IMR-90 (cell line): ENCODE measurements around the gene DNAJB8. TPM values are rescaled to one million over a fixed set of nuclear protein-coding genes. Genes with fewer than 3 reads are reported as not detected.

Experiments used
- ATAC-seq: fragments of 200-7000 bp; cut with Tn5 transposase; 2 replicates; pipeline ENCODE4 v1.9.1; 2020; ENCODE audit warnings: low read depth, mild to moderate bottlenecking, moderate library complexity
- BruUV-seq: library from RNA; stranded (reverse); fragments of 400-500 nt; replicated peaks from 2 replicates; lab custom pipeline; 2021; lab: Mats Ljungman, UMichigan
- CTCF ChIA-PET: fragments of 300-600 bp; formaldehyde crosslinking; extraction: SDS; loops from one replicate; lab custom pipeline; 2021; ENCODE audit warnings: antibody characterized with exemption; lab: Yijun Ruan, JAX
- POLR2A ChIA-PET: fragments of 300-600 bp; sonication (Branson Sonifier 250); formaldehyde crosslinking; loops from one replicate; lab custom pipeline; 2022; ENCODE audit warnings: antibody characterized with exemption; ENCODE audit not compliant: unreplicated experiment; lab: Charles Lee
- DNase-seq: peaks from one replicate; pipeline ENCODE4 v3.0.0; 2013
- H2AFZ ChIP-seq: replicated peaks from 2 replicates; pipeline ENCODE3; 2013; ENCODE audit warnings: low read length, mild to moderate bottlenecking; ENCODE audit not compliant: poor library complexity
- H2AK5ac ChIP-seq: 2 replicates; pipeline ENCODE4 v1.6.1; 2013; ENCODE audit warnings: low read depth, low read length, inconsistent platforms
- H2AK9ac ChIP-seq: replicated peaks from 2 replicates; pipeline ENCODE3; 2013; ENCODE audit warnings: mild to moderate bottlenecking, low read depth, low read length, moderate library complexity; ENCODE audit not compliant: poor library complexity
- H2BK120ac ChIP-seq: 2 replicates; pipeline ENCODE4 v1.6.1; 2013; ENCODE audit warnings: low read depth, low read length, inconsistent platforms
- H2BK15ac ChIP-seq: 3 replicates; pipeline ENCODE4 v1.6.1; 2013; ENCODE audit warnings: low read depth, low read length, inconsistent platforms
- H2BK20ac ChIP-seq: 2 replicates; pipeline ENCODE4 v1.6.1; 2013; ENCODE audit warnings: low read depth, mild to moderate bottlenecking, inconsistent platforms, low read length, moderate library complexity
- H2BK5ac ChIP-seq: 2 replicates; pipeline ENCODE4 v1.6.1; 2013; ENCODE audit warnings: mild to moderate bottlenecking, low read depth, low read length, inconsistent platforms; ENCODE audit not compliant: poor library complexity, severe bottlenecking
- H3K14ac ChIP-seq: replicated peaks from 2 replicates; pipeline ENCODE4 v1.6.1; 2013; ENCODE audit warnings: low read depth, low read length, inconsistent platforms
- H3K18ac ChIP-seq: 2 replicates; pipeline ENCODE4 v1.6.1; 2013; ENCODE audit warnings: low read depth, low read length, control low read depth
- H3K23ac ChIP-seq: 2 replicates; pipeline ENCODE4 v1.6.1; 2013; ENCODE audit warnings: low read depth, low read length, inconsistent platforms
- H3K27ac ChIP-seq: 2 replicates; pipeline ENCODE4 v1.5.1; 2013; ENCODE audit warnings: mild to moderate bottlenecking, control low read depth, low read length; ENCODE audit not compliant: insufficient read depth
- H3K27me3 ChIP-seq: 2 replicates; pipeline ENCODE4 v1.6.1; 2013; ENCODE audit warnings: low read length; ENCODE audit not compliant: control insufficient read depth, insufficient read depth
- H3K36me3 ChIP-seq: 2 replicates; pipeline ENCODE4 v1.6.1; 2013; ENCODE audit warnings: low read length, mixed read lengths; ENCODE audit not compliant: control insufficient read depth, insufficient read depth
- H3K4ac ChIP-seq: 2 replicates; pipeline ENCODE4 v1.6.1; 2013; ENCODE audit warnings: low read depth, low read length, inconsistent platforms
- H3K4me1 ChIP-seq: 2 replicates; pipeline ENCODE4 v1.6.1; 2013; ENCODE audit warnings: low read length, mixed read lengths; ENCODE audit not compliant: control insufficient read depth, insufficient read depth
- H3K4me2 ChIP-seq: 2 replicates; pipeline ENCODE4 v1.6.1; 2013; ENCODE audit warnings: low read depth, mild to moderate bottlenecking, control low read depth, low read length, moderate library complexity
- H3K4me3 ChIP-seq: 2 replicates; pipeline ENCODE4 v1.5.1; 2013; ENCODE audit warnings: low read depth, mild to moderate bottlenecking, control low read depth, low read length, moderate library complexity; ENCODE audit not compliant: insufficient read depth
- H3K56ac ChIP-seq: 2 replicates; pipeline ENCODE4 v1.6.1; 2013; ENCODE audit warnings: low read length, inconsistent platforms; ENCODE audit not compliant: insufficient read depth; ENCODE audit errors: extremely low read depth
- H3K79me1 ChIP-seq, 2 experiments: 2 replicates each; pipeline ENCODE4 v1.6.1; 2013; ENCODE audit warnings: low read length in 2 of 2, inconsistent platforms in 1 of 2, low read depth in 1 of 2
- H3K9ac ChIP-seq: 2 replicates; pipeline ENCODE4 v1.6.1; 2013; ENCODE audit warnings: low read depth, low read length, control low read depth
- H3K9me1 ChIP-seq: 2 replicates; pipeline ENCODE4 v1.6.1; 2013; ENCODE audit warnings: low read length, inconsistent platforms; ENCODE audit not compliant: insufficient read depth
- H3K9me3 ChIP-seq: 2 replicates; pipeline ENCODE4 v1.6.1; 2013; ENCODE audit warnings: low read length; ENCODE audit not compliant: control insufficient read depth, insufficient read depth
- H4K20me1 ChIP-seq: 2 replicates; pipeline ENCODE4 v1.6.1; 2013; ENCODE audit warnings: low read length, inconsistent platforms; ENCODE audit not compliant: insufficient read depth
- H4K5ac ChIP-seq: 2 replicates; pipeline ENCODE4 v1.6.1; 2013; ENCODE audit warnings: mild to moderate bottlenecking, low read depth, low read length, control low read depth
- H4K8ac ChIP-seq, 2 experiments: 2 replicates each; pipeline ENCODE4 v1.6.1; 2013; ENCODE audit warnings: low read depth in 2 of 2, low read length in 2 of 2, control low read depth in 1 of 2, inconsistent platforms in 1 of 2
- H4K91ac ChIP-seq: 2 replicates; pipeline ENCODE4 v1.6.1; 2013; ENCODE audit warnings: low read depth, low read length, inconsistent platforms; ENCODE audit not compliant: insufficient read depth
- BHLHE40 ChIP-seq: fragments of 150-350 bp; IDR thresholded peaks from 2 replicates; pipeline ENCODE4 v1.6.1; 2016; ENCODE audit warnings: mild to moderate bottlenecking, low read depth, low read length
- CEBPB ChIP-seq: IDR thresholded peaks from 2 replicates; pipeline ENCODE4 v1.6.1; 2012; ENCODE audit warnings: low read depth, low read length, improper control_type of control experiment
- CTCF ChIP-seq: conservative IDR thresholded peaks from 2 replicates; pipeline ENCODE4 v1.5.1; 2012; ENCODE audit warnings: mild to moderate bottlenecking, low read depth, low read length, improper control_type of control experiment
- FOS ChIP-seq: fragments of 150-350 bp; IDR thresholded peaks from 2 replicates; pipeline ENCODE4 v1.6.1; 2016; ENCODE audit warnings: low read depth, low read length
- MAZ ChIP-seq: IDR thresholded peaks from 2 replicates; pipeline ENCODE4 v1.6.1; 2012; ENCODE audit warnings: low read depth, mild to moderate bottlenecking, low read length, improper control_type of control experiment, moderate library complexity, borderline replicate concordance
- MXI1 ChIP-seq: IDR thresholded peaks from 2 replicates; pipeline ENCODE4 v1.6.1; 2012; ENCODE audit warnings: low read depth, mild to moderate bottlenecking, low read length, moderate library complexity, borderline replicate concordance
- NFE2L2 ChIP-seq: fragments of 150-350 bp; IDR thresholded peaks from 2 replicates; pipeline ENCODE4 v1.6.1; 2016; ENCODE audit warnings: low read depth, mild to moderate bottlenecking, low read length
- POLR2A ChIP-seq: IDR thresholded peaks from 2 replicates; pipeline ENCODE4 v1.6.1; 2012; ENCODE audit warnings: mild to moderate bottlenecking, low read depth, low read length
- RAD21 ChIP-seq: IDR thresholded peaks from 2 replicates; pipeline ENCODE4 v1.6.1; 2012; ENCODE audit warnings: low read length, improper control_type of control experiment
- RFX5 ChIP-seq: IDR thresholded peaks from 2 replicates; pipeline ENCODE4 v1.8.0; 2012; ENCODE audit warnings: low read depth, mild to moderate bottlenecking, low read length, moderate library complexity
- SMC3 ChIP-seq: fragments of 150-350 bp; IDR thresholded peaks from 2 replicates; pipeline ENCODE4 v1.6.1; 2016; ENCODE audit warnings: low read depth, mild to moderate bottlenecking, antibody characterized with exemption, low read length, moderate library complexity
- WGBS, 2 experiments: methylation state at CpG; one replicate each; pipeline versions ENCODE4 v1.1.5 to v1.1.7; 2013; ENCODE audit warnings: missing lambda C conversion rate in 2 of 2; ENCODE audit not compliant: insufficient read length in 1 of 2; ENCODE audit errors: extremely low coverage in 2 of 2; 5-methylcytosine and 5-hydroxymethylcytosine counted together
- dilution Hi-C: fragments of 300-500 bp; cut with HindIII; formaldehyde crosslinking; loops from one replicate; pipeline ENCODE4 v1.14.3; 2018; ENCODE audit warnings: low sequenced_read_pairs; ENCODE audit not compliant: unreplicated experiment
- in situ Hi-C: fragments of 300-500 bp; cut with MboI; formaldehyde crosslinking; loops from 3 replicates; pipeline ENCODE4 v1.14.3; 2019; ENCODE audit warnings: low sequenced_read_pairs, inconsistent platforms, mixed read lengths
- intact Hi-C: fragments of 100-400 bp; cut with micrococcal nuclease; formaldehyde crosslinking; loops from 2 replicates; pipeline ENCODE4 v1.10.0; 2022
- polyA plus RNA-seq, 3 experiments: library from polyadenylated mRNA; depleted of rRNA; stranded (reverse); fragments of >200 nt; gene quantifications; 2 replicates each; pipeline ENCODE4 v1.2.3, GENCODE V29; 2012; ENCODE audit warnings: low replicate concordance in 1 of 3
- total RNA-seq: library from RNA; depleted of rRNA; stranded (reverse); fragments of >200 nt; gene quantifications from 2 replicates; pipeline ENCODE4 v1.2.3, GENCODE V29; 2012
- TF ChIP-seq, protein P1 (sequence below): fragments of 150-350 bp; IDR thresholded peaks from 2 replicates; pipeline ENCODE4 v1.6.1; 2016; ENCODE audit warnings: low read depth, mild to moderate bottlenecking, low read length, moderate library complexity, borderline replicate concordance

DNAJB8 gene
- total and polyA plus RNA-seq, 2 of the 4 experiments (the other 2 are of a cell fraction) = not detected

- TF ChIP-seq CTCF = no peak
- TF ChIP-seq RAD21 = no peak
Observed at GRCh38 chr3:128504533-128504915, 37.8 kb upstream of the DNAJB8 start (continued).

DNA sequence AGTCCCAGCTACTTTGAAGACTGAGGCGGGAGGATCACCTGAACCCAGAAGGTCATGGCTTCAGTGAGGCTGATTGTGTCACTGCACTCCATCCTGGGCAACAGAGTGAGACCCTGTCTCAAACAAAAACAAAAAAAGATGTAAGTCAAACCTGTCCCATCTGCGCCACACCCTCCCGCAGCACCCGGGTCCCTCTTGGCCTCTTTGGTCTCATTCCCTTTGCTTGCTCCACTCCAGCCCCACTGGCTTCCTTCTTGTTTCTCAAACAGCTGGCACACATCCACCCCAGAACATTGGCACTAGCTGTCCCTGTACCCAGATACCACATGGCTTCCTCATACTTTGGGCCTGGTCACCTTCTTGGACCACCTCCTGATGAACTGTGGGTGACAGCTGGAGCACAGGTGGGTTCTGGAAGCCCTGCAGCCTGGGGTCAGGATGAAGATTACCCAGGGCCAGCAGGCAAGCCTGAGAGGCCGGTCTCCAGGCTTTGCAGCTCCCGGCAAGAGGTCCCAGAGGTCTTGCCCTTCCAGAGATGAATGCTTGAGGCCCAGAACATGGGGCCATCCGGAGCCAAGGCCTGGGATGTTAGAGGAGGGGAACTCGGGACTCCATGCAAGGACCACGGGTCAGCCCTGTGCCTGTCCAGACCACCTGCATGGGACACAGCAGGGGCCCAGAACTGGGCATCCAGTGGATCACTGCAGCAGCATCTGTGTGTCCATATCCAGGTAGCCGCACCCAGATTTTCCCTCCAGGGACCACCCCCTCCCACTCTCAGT is 37.3 kb upstream of the DNAJB8 start:
- H4K20me1 ChIP-seq = no peaks in the 10 kb centered on the region
- H3K27me3 ChIP-seq = peaks cover 3% of the 10 kb centered on the region; the same call in 1 of the 2 replicates
- no peak overlapping the region for H3K56ac ChIP-seq
- no peak overlapping the region for H2AK9ac ChIP-seq
- in situ Hi-C loops = loop anchor here (5.0 kb wide), 1 partner anchor 72 kb away; no protein-coding TSS in a partner anchor
- H2AK5ac ChIP-seq = no peak overlapping the region
- WGBS, 2 experiments = 98% methylated on average over 5 of the region's 10 CpGs; no CpG with 5 or more reads in 1 of the 2 experiments
- H2BK15ac ChIP-seq = no peak overlapping the region
- no peak overlapping the region for H3K4me3 ChIP-seq
- ChIA-PET POLR2A (no interaction called here), CTCF (interaction anchor here (0.5 kb wide), 1 partner anchor 9 kb away, joined by 4 read pairs; no protein-coding TSS in a partner anchor)
- H2BK20ac ChIP-seq = no peak overlapping the region
- H3K9ac ChIP-seq = no peak overlapping the region
- ATAC-seq (no peak), DNase-seq (no peak)
- dilution Hi-C loops = no loop called here
- peaks cover 2% of the 10 kb centered on the region; the same call in 1 of the 2 replicates for H3K9me3 ChIP-seq
- no peaks in the 10 kb centered on the region for H3K4me1 ChIP-seq
- no peak overlapping the region for H3K27ac ChIP-seq
- no peak overlapping the region for H3K23ac ChIP-seq
- no peak overlapping the region for H3K4ac ChIP-seq
- no peak overlapping the region for H4K5ac ChIP-seq
- H4K8ac ChIP-seq = no peak overlapping the region
- H4K91ac ChIP-seq = no peak overlapping the region
- H3K18ac ChIP-seq = no peak overlapping the region
- H3K36me3 ChIP-seq = no peaks in the 10 kb centered on the region
- no peaks in the 10 kb centered on the region for H3K9me1 ChIP-seq
- no peak overlapping the region for H2AFZ ChIP-seq
- no peak overlapping the region for H2BK5ac ChIP-seq
- H3K4me2 ChIP-seq = no peak overlapping the region
- H2BK120ac ChIP-seq = no peak overlapping the region
- no peak overlapping the region for H3K14ac ChIP-seq
- no peaks in the 10 kb centered on the region for H3K79me1 ChIP-seq
- no TSS peak for BruUV-seq
- intact Hi-C loops = loop anchor here (5.0 kb wide), 1 partner anchor 78 kb away; no protein-coding TSS in a partner anchor
- TF ChIP-seq NFE2L2 (no peak), BHLHE40 (no peak), RAD21 (no peak), CEBPB (no peak), RFX5 (no peak), FOS (no peak), SMC3 (no peak), MXI1 (no peak), MAZ (no peak), POLR2A (no peak)
- TF ChIP-seq, protein P1, sequence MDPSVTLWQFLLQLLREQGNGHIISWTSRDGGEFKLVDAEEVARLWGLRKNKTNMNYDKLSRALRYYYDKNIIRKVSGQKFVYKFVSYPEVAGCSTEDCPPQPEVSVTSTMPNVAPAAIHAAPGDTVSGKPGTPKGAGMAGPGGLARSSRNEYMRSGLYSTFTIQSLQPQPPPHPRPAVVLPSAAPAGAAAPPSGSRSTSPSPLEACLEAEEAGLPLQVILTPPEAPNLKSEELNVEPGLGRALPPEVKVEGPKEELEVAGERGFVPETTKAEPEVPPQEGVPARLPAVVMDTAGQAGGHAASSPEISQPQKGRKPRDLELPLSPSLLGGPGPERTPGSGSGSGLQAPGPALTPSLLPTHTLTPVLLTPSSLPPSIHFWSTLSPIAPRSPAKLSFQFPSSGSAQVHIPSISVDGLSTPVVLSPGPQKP = no peak
